Spleen (tissue), 7 donors: ENCODE results near the gene VMP1.

Source experiments
- CTCF ChIP-seq, 11 experiments: fragments of 200-600 bp in 7 of 11; fragments of 450-650 bp in 4 of 11; sonication (generic) in 4 of 11; IDR thresholded peaks in 8 of 11; conservative IDR thresholded peaks in 3 of 11; 1 replicate in 7 of 11; 2 replicates in 4 of 11; pipeline versions ENCODE4 v1.4.0 to v1.8.0; 2016 to 2021; ENCODE audit warnings: antibody characterized with exemption in 11 of 11, inconsistent platforms in 4 of 11, mild to moderate bottlenecking in 1 of 11
- POLR2A ChIP-seq, 3 donors: fragments of 450-650 bp; IDR thresholded peaks; one replicate each; pipeline ENCODE4 v1.5.1; 2017; ENCODE audit warnings: antibody characterized with exemption in 3 of 3, mild to moderate bottlenecking in 1 of 3
- POLR2AphosphoS5 ChIP-seq, 3 donors: sonication (generic); formaldehyde crosslinking; IDR thresholded peaks; one replicate each; pipeline ENCODE4 v1.5.1; 2017; ENCODE audit warnings: antibody characterized with exemption in 3 of 3
- donor health status: DM: no; HTN: no; CAD: no; lungs with moderate emphysema.
- donor health status: DM: no; HTN: no; CAD: no.
- donor health status: DM: no; HTN: no; CAD: no.

GRCh38 chr17:59730268-59730834 is 22.9 kb downstream of the VMP1 start:
- TF ChIP-seq POLR2AphosphoS5 (IDR thresholded peaks at IDR 0.05): no peak
- TF ChIP-seq POLR2A (IDR thresholded peaks at IDR 0.05): no peak
- TF ChIP-seq CTCF (IDR thresholded peaks at IDR 0.05 in 8 of 11, conservative IDR thresholded peaks at IDR 0.05 in 3 of 11): no peak
